ENCODE measurements around the gene OR5B3. TPM values are rescaled to one million over a fixed set of nuclear protein-coding genes. Genes with fewer than 3 reads are reported as not detected.
"Not testable (repeated sequence)": the region's sequence is repeated elsewhere in the genome, so short reads cannot be mapped to it uniquely, and the experiment has no call there.

The OR5B3 gene
- not detected for polyA plus RNA-seq (ENCODE audit: insufficient read length)

GRCh38 chr11:58406774-58407173 lies at the start of gene OR5B3:
TSS of gene OR5B3 (minus strand) at chr11:58406874. CDS start at chr11:58403409, 3,465 bp downstream.
- no peak for DNase-seq (ENCODE audit: low read depth)

GRCh38 chr11:58451585-58451984 lies 44.9 kb upstream of the OR5B3 start:
- DNase-seq (ENCODE audit: low read depth) = no peak

GRCh38 chr11:58446294-58446693 lies 39.6 kb upstream of the OR5B3 start:
- DNase-seq (ENCODE audit: low read depth) = no peak

GRCh38 chr11:58444300-58444699 lies 37.6 kb upstream of the OR5B3 start:
- DNase-seq (ENCODE audit: low read depth) = no peak

- DNase-seq (ENCODE audit: low read depth) = no peak
Measured at GRCh38 chr11:58442136-58442535, 35.5 kb upstream of the OR5B3 start, which contains the start of gene OR5B12. TSS of gene OR5B12 (minus strand) at chr11:58442236. CDS start at chr11:58440151, 2,085 bp downstream.

GRCh38 chr11:58438486-58438885 lies 31.8 kb upstream of the OR5B3 start:
- no peak for DNase-seq (ENCODE audit: low read depth)

GRCh38 chr11:58434217-58434616 lies 27.5 kb upstream of the OR5B3 start:
- DNase-seq (ENCODE audit: low read depth) = no peak

GRCh38 chr11:58433638-58434203 lies 27.0 kb upstream of the OR5B3 start:
- DNase-seq (ENCODE audit: low read depth) = no peak

- no peak for DNase-seq (ENCODE audit: low read depth)
Measured at GRCh38 chr11:58429273-58429672, 22.6 kb upstream of the OR5B3 start.

GRCh38 chr11:58428021-58428420 lies 21.3 kb upstream of the OR5B3 start, which contains the start of gene OR5B2:
TSS of gene OR5B2 (minus strand) at chr11:58428121. CDS start at chr11:58423261, 4,860 bp downstream.
- no peak for DNase-seq (ENCODE audit: low read depth)

- not testable (repeated sequence) for DNase-seq (ENCODE audit: low read depth)
Measured at GRCh38 chr11:58399622-58400021, 7.1 kb downstream of the OR5B3 start.

GRCh38 chr11:58395581-58395980 lies 11.1 kb downstream of the OR5B3 start:
- DNase-seq (ENCODE audit: low read depth) = no peak

GRCh38 chr11:58394195-58394594 lies 12.5 kb downstream of the OR5B3 start:
- DNase-seq (ENCODE audit: low read depth) = no peak

GRCh38 chr11:58392746-58393145 lies 13.9 kb downstream of the OR5B3 start:
- no peak for DNase-seq (ENCODE audit: low read depth)

- no peak for DNase-seq (ENCODE audit: low read depth)
Measured at GRCh38 chr11:58391879-58392278, 14.8 kb downstream of the OR5B3 start.

GRCh38 chr11:58390551-58391063 lies 16.1 kb downstream of the OR5B3 start:
- DNase-seq (ENCODE audit: low read depth) = no peak

GRCh38 chr11:58358969-58359368 lies 47.7 kb downstream of the OR5B3 start, which contains the start of gene OR5B17:
TSS of gene OR5B17 (minus strand) at chr11:58359069. CDS start at chr11:58359069, 0 bp downstream.
- DNase-seq (ENCODE audit: low read depth) = no peak

GRCh38 chr11:58354727-58355126 lies 51.9 kb downstream of the OR5B3 start:
- no peak for DNase-seq (ENCODE audit: low read depth)

Other genes with a start within 250 kb of the OR5B3 start
- gene OR9Q2, start 217.8 kb downstream of the OR5B3 start, polyA plus RNA-seq (ENCODE audit: insufficient read length) = not detected
- gene OR1S2, start 202.7 kb downstream of the OR5B3 start, polyA plus RNA-seq (ENCODE audit: insufficient read length) = not detected
- not detected for gene OR1S1, start 194.2 kb downstream of the OR5B3 start, polyA plus RNA-seq (ENCODE audit: insufficient read length)
- not detected for gene OR10Q1, start 178.0 kb downstream of the OR5B3 start, polyA plus RNA-seq (ENCODE audit: insufficient read length)
- not detected for gene OR10W1, start 138.6 kb downstream of the OR5B3 start, polyA plus RNA-seq (ENCODE audit: insufficient read length)
- gene OR5B17, start 47.8 kb downstream of the OR5B3 start, polyA plus RNA-seq (ENCODE audit: insufficient read length) = not detected
- not detected for gene OR5B2, start 21.2 kb upstream of the OR5B3 start, polyA plus RNA-seq (ENCODE audit: insufficient read length)
- gene OR5B12, start 35.4 kb upstream of the OR5B3 start, polyA plus RNA-seq (ENCODE audit: insufficient read length) = not detected
- not detected for gene OR5B21, start 101.2 kb upstream of the OR5B3 start, polyA plus RNA-seq (ENCODE audit: insufficient read length)
- 3.8 TPM for gene LPXN, start 169.0 kb upstream of the OR5B3 start, polyA plus RNA-seq (ENCODE audit: insufficient read length)
- 39.2 TPM for gene ZFP91, start 172.2 kb upstream of the OR5B3 start, polyA plus RNA-seq (ENCODE audit: insufficient read length)
- gene CNTF, start 215.8 kb upstream of the OR5B3 start, polyA plus RNA-seq (ENCODE audit: insufficient read length) = 0.71 TPM

Measured in forelimb muscle (tissue), 1 donor.